Measurements from ENCODE around the gene CDR2.

The CDR2 gene

GRCh38 chr16:22326771-22327445, 47.5 kb downstream of the CDR2 start:
- Histone ChIP-seq H3F3A (ENCODE audit: insufficient read depth, low read length) (no peaks in the 10 kb centered on the region), H4K20me1 (ENCODE audit: insufficient read depth, low read length) (no peaks in the 10 kb centered on the region), H2AFZ (ENCODE audit: low read length) (no peak overlapping the region), H3K27ac (ENCODE audit: low read length) (no peak overlapping the region), H3K79me2 (ENCODE audit: low read length) (peaks cover 5% of the 10 kb centered on the region), H3K9ac (ENCODE audit: low read length) (no peak overlapping the region), H3K4me2 (ENCODE audit: low read depth, low read length) (no peak overlapping the region), H3K36me3 (replicated peaks; ENCODE audit: insufficient read depth, low read length) (no peaks in the 10 kb centered on the region; the same call in 1 of the 2 replicates), H3K9me3 (replicated peaks; ENCODE audit: insufficient read depth, low read length) (no peaks in the 10 kb centered on the region), H3K27me3 (replicated peaks; ENCODE audit: insufficient read depth, low read length) (no peaks in the 10 kb centered on the region), H3K4me1 (ENCODE audit: low read length) (no peaks in the 10 kb centered on the region), H3K9me2 (replicated peaks; ENCODE audit: insufficient read depth, low read length) (no peaks in the 10 kb centered on the region), H3K4me3 (ENCODE audit: low read length) (no peak overlapping the region)
- no peak for TF ChIP-seq EZH2 (optimal IDR thresholded peaks at IDR 0.05; ENCODE audit: low read depth, low read length)
- TF ChIP-seq EZH2phosphoT487 (IDR thresholded peaks at IDR 0.05; ENCODE audit: low read length), result no peak
- TF ChIP-seq, protein P1, sequence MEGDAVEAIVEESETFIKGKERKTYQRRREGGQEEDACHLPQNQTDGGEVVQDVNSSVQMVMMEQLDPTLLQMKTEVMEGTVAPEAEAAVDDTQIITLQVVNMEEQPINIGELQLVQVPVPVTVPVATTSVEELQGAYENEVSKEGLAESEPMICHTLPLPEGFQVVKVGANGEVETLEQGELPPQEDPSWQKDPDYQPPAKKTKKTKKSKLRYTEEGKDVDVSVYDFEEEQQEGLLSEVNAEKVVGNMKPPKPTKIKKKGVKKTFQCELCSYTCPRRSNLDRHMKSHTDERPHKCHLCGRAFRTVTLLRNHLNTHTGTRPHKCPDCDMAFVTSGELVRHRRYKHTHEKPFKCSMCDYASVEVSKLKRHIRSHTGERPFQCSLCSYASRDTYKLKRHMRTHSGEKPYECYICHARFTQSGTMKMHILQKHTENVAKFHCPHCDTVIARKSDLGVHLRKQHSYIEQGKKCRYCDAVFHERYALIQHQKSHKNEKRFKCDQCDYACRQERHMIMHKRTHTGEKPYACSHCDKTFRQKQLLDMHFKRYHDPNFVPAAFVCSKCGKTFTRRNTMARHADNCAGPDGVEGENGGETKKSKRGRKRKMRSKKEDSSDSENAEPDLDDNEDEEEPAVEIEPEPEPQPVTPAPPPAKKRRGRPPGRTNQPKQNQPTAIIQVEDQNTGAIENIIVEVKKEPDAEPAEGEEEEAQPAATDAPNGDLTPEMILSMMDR (IDR thresholded peaks at IDR 0.05; ENCODE audit: low read length), result no peak
- DNase-seq, result no peak

DNA sequence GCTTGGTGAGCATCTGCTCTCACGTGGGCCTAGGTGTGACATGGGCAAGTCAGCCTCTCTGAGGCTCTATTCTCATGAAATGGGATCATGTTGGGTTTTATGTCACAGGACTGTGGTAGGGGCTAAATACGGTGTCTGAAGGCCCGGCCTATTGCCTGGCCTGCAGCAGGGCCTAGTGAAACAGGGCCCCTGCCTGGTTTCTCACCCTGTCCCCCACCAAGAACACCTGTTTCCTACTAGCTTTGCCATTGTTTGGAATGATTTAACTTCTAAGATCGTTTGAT, 48.1 kb downstream of the CDR2 start:
- no peak overlapping the region for H2AFZ ChIP-seq (ENCODE audit: low read length)
- H3K79me2 ChIP-seq (ENCODE audit: low read length), result peaks cover 11% of the 10 kb centered on the region
- no peak for DNase-seq
- H3K4me3 ChIP-seq (ENCODE audit: low read length), result no peak overlapping the region
- no peaks in the 10 kb centered on the region for H3K9me3 ChIP-seq (replicated peaks; ENCODE audit: insufficient read depth, low read length)
- H3K9me2 ChIP-seq (replicated peaks; ENCODE audit: insufficient read depth, low read length), result no peaks in the 10 kb centered on the region
- H4K20me1 ChIP-seq (ENCODE audit: insufficient read depth, low read length), result no peaks in the 10 kb centered on the region
- TF ChIP-seq, protein P1 (IDR thresholded peaks at IDR 0.05; ENCODE audit: low read length), result no peak
- TF ChIP-seq EZH2 (optimal IDR thresholded peaks at IDR 0.05; ENCODE audit: low read depth, low read length) (no peak), EZH2phosphoT487 (IDR thresholded peaks at IDR 0.05; ENCODE audit: low read length) (no peak)
- H3K27ac ChIP-seq (ENCODE audit: low read length), result no peak overlapping the region
- H3F3A ChIP-seq (ENCODE audit: insufficient read depth, low read length), result no peaks in the 10 kb centered on the region
- no peaks in the 10 kb centered on the region for H3K4me1 ChIP-seq (ENCODE audit: low read length)
- H3K9ac ChIP-seq (ENCODE audit: low read length), result no peak overlapping the region
- no peak overlapping the region for H3K4me2 ChIP-seq (ENCODE audit: low read depth, low read length)
- H3K36me3 ChIP-seq (replicated peaks; ENCODE audit: insufficient read depth, low read length), result no peaks in the 10 kb centered on the region; the same call in 1 of the 2 replicates
- H3K27me3 ChIP-seq (replicated peaks; ENCODE audit: insufficient read depth, low read length), result no peaks in the 10 kb centered on the region

DNA sequence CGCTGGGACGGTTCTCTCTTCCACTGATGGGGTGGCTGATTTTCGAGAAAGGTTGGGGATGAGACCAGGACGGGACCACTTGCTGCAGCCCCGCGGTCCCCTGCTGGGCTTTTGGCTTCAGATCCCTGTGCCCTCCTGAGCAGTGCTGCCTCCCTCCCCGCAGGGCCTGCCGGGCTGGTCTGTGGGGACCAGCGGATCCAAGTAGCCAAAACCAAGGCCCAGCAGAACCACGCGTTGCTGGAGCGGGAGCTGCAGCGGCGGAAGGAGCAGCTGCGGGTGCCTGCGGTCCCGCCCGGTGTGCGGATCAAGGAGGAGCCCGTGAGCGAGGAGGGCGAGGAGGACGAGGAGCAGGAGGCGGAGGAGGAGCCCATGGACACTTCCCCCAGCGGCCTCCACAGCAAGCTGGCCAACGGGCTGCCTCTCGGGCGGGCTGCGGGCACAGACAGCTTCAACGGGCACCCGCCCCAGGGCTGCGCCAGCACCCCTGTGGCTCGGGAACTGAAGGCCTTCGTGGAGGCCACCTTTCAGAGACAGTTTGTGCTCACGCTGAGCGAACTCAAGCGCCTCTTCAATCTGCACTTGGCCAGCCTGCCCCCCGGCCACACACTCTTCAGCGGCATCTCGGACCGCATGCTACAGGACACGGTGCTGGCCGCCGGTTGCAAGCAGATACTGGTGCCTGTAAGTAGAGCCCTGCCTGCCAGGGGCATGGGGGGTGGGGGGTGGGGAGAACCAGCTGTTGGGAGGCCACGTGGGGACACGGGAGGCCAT, 48.6 kb downstream of the CDR2 start:
- H3K9me3 ChIP-seq (replicated peaks; ENCODE audit: insufficient read depth, low read length), result no peaks in the 10 kb centered on the region
- no peaks in the 10 kb centered on the region for H4K20me1 ChIP-seq (ENCODE audit: insufficient read depth, low read length)
- H3K36me3 ChIP-seq (replicated peaks; ENCODE audit: insufficient read depth, low read length), result no peaks in the 10 kb centered on the region; the same call in 1 of the 2 replicates
- DNase-seq, result no peak
- H2AFZ ChIP-seq (ENCODE audit: low read length), result no peak overlapping the region
- H3K9ac ChIP-seq (ENCODE audit: low read length), result no peak overlapping the region
- H3F3A ChIP-seq (ENCODE audit: insufficient read depth, low read length), result no peaks in the 10 kb centered on the region
- H3K9me2 ChIP-seq (replicated peaks; ENCODE audit: insufficient read depth, low read length), result no peaks in the 10 kb centered on the region
- H3K79me2 ChIP-seq (ENCODE audit: low read length), result peaks cover 16% of the 10 kb centered on the region
- TF ChIP-seq, protein P1 (IDR thresholded peaks at IDR 0.05; ENCODE audit: low read length), result no peak
- TF ChIP-seq EZH2 (optimal IDR thresholded peaks at IDR 0.05; ENCODE audit: low read depth, low read length) (no peak), EZH2phosphoT487 (IDR thresholded peaks at IDR 0.05; ENCODE audit: low read length) (no peak)
- H3K27me3 ChIP-seq (replicated peaks; ENCODE audit: insufficient read depth, low read length), result no peaks in the 10 kb centered on the region
- H3K4me2 ChIP-seq (ENCODE audit: low read depth, low read length), result no peak overlapping the region
- H3K4me1 ChIP-seq (ENCODE audit: low read length), result no peaks in the 10 kb centered on the region
- H3K4me3 ChIP-seq (ENCODE audit: low read length), result no peak overlapping the region
- H3K27ac ChIP-seq (ENCODE audit: low read length), result no peak overlapping the region

Measured in MM.1S (cell line).